Vagina (tissue), 2 donors: Measurements from ENCODE around the gene BSND. TPM values are rescaled to one million over a fixed set of nuclear protein-coding genes. Genes with fewer than 3 reads are reported as not detected.

ENCODE experiments used
- DNase-seq, 2 donors: peaks; one replicate each; pipeline ENCODE4 v3.0.0-alpha.2; 2017; ENCODE audit errors: extremely low spot score in 2 of 2
- H3K27ac ChIP-seq: fragments of 200-600 bp; sonication (generic); one replicate; pipeline ENCODE4 v1.5.1; 2019
- H3K27me3 ChIP-seq: fragments of 200-600 bp; sonication (generic); one replicate; pipeline ENCODE4 v1.5.1; 2019
- H3K36me3 ChIP-seq, 2 donors: fragments of 200-600 bp; sonication (generic); one replicate each; pipeline ENCODE4 v1.5.1; 2017 to 2019
- H3K4me1 ChIP-seq: fragments of 200-600 bp; sonication (generic); one replicate; pipeline ENCODE4 v1.5.1; 2019
- H3K4me3 ChIP-seq, 2 donors: fragments of 200-600 bp; sonication (generic); 1 replicate in 1 of 2; 2 replicates in 1 of 2; pipeline ENCODE4 v1.5.1; 2016 to 2019
- H3K9me3 ChIP-seq: fragments of 200-600 bp; sonication (generic); one replicate; pipeline ENCODE4 v1.5.1; 2019
- CTCF ChIP-seq, 3 experiments: fragments of 450-650 bp in 2 of 3; fragments of 200-600 bp in 1 of 3; sonication (generic) in 1 of 3; IDR thresholded peaks; one replicate each; pipeline ENCODE4 v1.5.1; 2017 to 2019; ENCODE audit warnings: antibody characterized with exemption in 3 of 3, mild to moderate bottlenecking in 2 of 3, moderate library complexity in 2 of 3
- POLR2A ChIP-seq, 2 donors: fragments of 450-650 bp; IDR thresholded peaks; one replicate each; pipeline ENCODE4 v1.6.1; 2017; ENCODE audit warnings: antibody characterized with exemption in 2 of 2, mild to moderate bottlenecking in 2 of 2, moderate library complexity in 2 of 2
- POLR2AphosphoS5 ChIP-seq, 2 donors: sonication (generic); formaldehyde crosslinking; IDR thresholded peaks; one replicate each; pipeline ENCODE4 v1.9.0; 2017; ENCODE audit warnings: antibody characterized with exemption in 2 of 2, mild to moderate bottlenecking in 2 of 2, low read depth in 1 of 2; ENCODE audit not compliant: insufficient read depth in 1 of 2
- intact Hi-C: fragments of 100-400 bp; cut with DNase I; formaldehyde crosslinking; loops from one replicate; pipeline ENCODE4 v1.15.1; 2023
- total RNA-seq: library from RNA; depleted of rRNA; stranded (reverse); fragments of >200 nt; gene quantifications from one replicate; pipeline ENCODE4 v1.2.3, GENCODE V29; 2016

The BSND gene
- total RNA-seq, 1 donor from 2014 or later, result not detected

GRCh38 chr1:54994355-54994990, 4.3 kb upstream of the BSND start:
- Histone ChIP-seq H3K9me3 (no peaks in the 10 kb centered on the region), H3K27ac (no peak overlapping the region), H3K36me3 (no peaks in the 10 kb centered on the region), H3K27me3 (no peaks in the 10 kb centered on the region), H3K4me3 (no peak overlapping the region), H3K4me1 (peaks cover 8% of the 10 kb centered on the region)
- intact Hi-C loops, result no loop called here
- no peak for DNase-seq
- TF ChIP-seq POLR2AphosphoS5 (IDR thresholded peaks at IDR 0.05; ENCODE audit: insufficient read depth in 1 of 2, low read depth in 1 of 2), result no peak
- no peak for TF ChIP-seq CTCF (IDR thresholded peaks at IDR 0.05)
- TF ChIP-seq POLR2A (IDR thresholded peaks at IDR 0.05), result no peak

GRCh38 chr1:54995013-54995760, 3.5 kb upstream of the BSND start:
- H3K9me3 ChIP-seq, result no peaks in the 10 kb centered on the region

GRCh38 chr1:54995835-54996234, 2.9 kb upstream of the BSND start:
- Histone ChIP-seq H3K9me3 (no peaks in the 10 kb centered on the region), H3K27me3 (no peaks in the 10 kb centered on the region), H3K27ac (no peak overlapping the region), H3K4me1 (peaks cover 8% of the 10 kb centered on the region), H3K36me3 (no peaks in the 10 kb centered on the region), H3K4me3 (no peak overlapping the region)
- no peak for DNase-seq
- TF ChIP-seq POLR2A (IDR thresholded peaks at IDR 0.05), result no peak
- no peak for TF ChIP-seq CTCF (IDR thresholded peaks at IDR 0.05)
- TF ChIP-seq POLR2AphosphoS5 (IDR thresholded peaks at IDR 0.05; ENCODE audit: insufficient read depth in 1 of 2, low read depth in 1 of 2), result no peak
- intact Hi-C loops, result loop anchor here (5.0 kb wide), 1 partner anchor 44 kb away; no protein-coding TSS in a partner anchor

More at GRCh38 chr1:54995013-54995760, 3.5 kb upstream of the BSND start:
- Histone ChIP-seq H3K4me1 (peaks cover 8% of the 10 kb centered on the region), H3K27ac (no peak overlapping the region), H3K36me3 (no peaks in the 10 kb centered on the region), H3K4me3 (no peak overlapping the region), H3K27me3 (no peaks in the 10 kb centered on the region)
- DNase-seq, result no peak
- TF ChIP-seq POLR2AphosphoS5 (IDR thresholded peaks at IDR 0.05; ENCODE audit: insufficient read depth in 1 of 2, low read depth in 1 of 2) (no peak), POLR2A (IDR thresholded peaks at IDR 0.05) (no peak), CTCF (IDR thresholded peaks at IDR 0.05) (no peak)
- intact Hi-C loops, result loop anchor here (5.0 kb wide), 1 partner anchor 43 kb away; no protein-coding TSS in a partner anchor

GRCh38 chr1:54996359-54996868, 2.3 kb upstream of the BSND start:
- TF ChIP-seq POLR2AphosphoS5 (IDR thresholded peaks at IDR 0.05; ENCODE audit: insufficient read depth in 1 of 2, low read depth in 1 of 2), result no peak
- TF ChIP-seq CTCF (IDR thresholded peaks at IDR 0.05), result peak; percentile 36 to 80 (median 59)
- no peak for TF ChIP-seq POLR2A (IDR thresholded peaks at IDR 0.05)
- Histone ChIP-seq H3K4me1 (peaks cover 8% of the 10 kb centered on the region), H3K36me3 (no peaks in the 10 kb centered on the region), H3K27ac (no peak overlapping the region), H3K9me3 (no peaks in the 10 kb centered on the region), H3K27me3 (no peaks in the 10 kb centered on the region), H3K4me3 (no peak overlapping the region)
- intact Hi-C loops, result loop anchor here (5.0 kb wide), 1 partner anchor 44 kb away; no protein-coding TSS in a partner anchor
- DNase-seq, result no peak
